DND-41 (cell line): ENCODE data around the gene RHBDD1.
A peak's percentile ranks its signal among the peaks of the same experiment; 100 is the strongest.

Experiments used
- ATAC-seq: fragments of 200-7000 bp; cut with Tn5 transposase; 3 replicates; pipeline ENCODE4 v1.9.1; 2021; ENCODE audit warnings: low read depth; ENCODE audit not compliant: insufficient read depth
- DNase-seq: peaks from one replicate; pipeline ENCODE4 v3.0.0-alpha.2; 2020
- H2AFZ ChIP-seq: 2 replicates; pipeline ENCODE4 v1.6.0; 2012; ENCODE audit warnings: low read depth, low read length
- H3K27ac ChIP-seq: 2 replicates; pipeline ENCODE4 v1.5.1; 2012; ENCODE audit warnings: low read length, inconsistent platforms
- H3K27me3 ChIP-seq: fragments of 200-600 bp; sonication (generic); 2 replicates; pipeline ENCODE4 v1.6.0; 2012; ENCODE audit warnings: low read length, mild to moderate bottlenecking, inconsistent platforms; ENCODE audit not compliant: insufficient read depth, poor library complexity
- H3K36me3 ChIP-seq: 2 replicates; pipeline ENCODE4 v1.5.1; 2012; ENCODE audit warnings: low read length, inconsistent platforms; ENCODE audit not compliant: insufficient read depth
- H3K4me1 ChIP-seq: 2 replicates; pipeline ENCODE4 v1.5.1; 2012; ENCODE audit warnings: mild to moderate bottlenecking, low read length; ENCODE audit not compliant: insufficient read depth
- H3K4me2 ChIP-seq: 2 replicates; pipeline ENCODE4 v1.6.0; 2012; ENCODE audit warnings: mild to moderate bottlenecking, moderate library complexity, low read length, inconsistent platforms; ENCODE audit not compliant: insufficient read depth
- H3K4me3 ChIP-seq, 2 experiments: fragments of 200-600 bp in 1 of 2; shearing (Covaris generic) in 1 of 2; 2 replicates each; pipeline ENCODE4 v1.5.1; 2012 to 2016; ENCODE audit warnings: inconsistent platforms in 2 of 2, low read length in 2 of 2, mild to moderate bottlenecking in 2 of 2, low read depth in 1 of 2, moderate library complexity in 1 of 2
- H3K79me2 ChIP-seq: 2 replicates; pipeline ENCODE4 v1.6.0; 2012; ENCODE audit warnings: low read length, inconsistent platforms; ENCODE audit not compliant: insufficient read depth
- H3K9ac ChIP-seq: 2 replicates; pipeline ENCODE4 v1.6.0; 2012; ENCODE audit warnings: low read depth, mild to moderate bottlenecking, inconsistent platforms, low read length, moderate library complexity
- H3K9me3 ChIP-seq: 2 replicates; pipeline ENCODE4 v1.5.1; 2012; ENCODE audit warnings: low read length, moderate library complexity, mild to moderate bottlenecking, inconsistent platforms; ENCODE audit not compliant: insufficient read depth, severe bottlenecking
- H4K20me1 ChIP-seq: 2 replicates; pipeline ENCODE4 v1.6.0; 2012; ENCODE audit warnings: low read length; ENCODE audit not compliant: insufficient read depth
- EZH2 ChIP-seq: IDR thresholded peaks from 3 replicates; pipeline ENCODE4 v1.6.1; 2012; ENCODE audit warnings: borderline replicate concordance, low read depth, mild to moderate bottlenecking, moderate library complexity, low read length, inconsistent platforms; ENCODE audit not compliant: severe bottlenecking
- TF ChIP-seq, protein P1 (sequence below): IDR thresholded peaks from 2 replicates; pipeline ENCODE4 v1.5.1; 2012; ENCODE audit warnings: borderline replicate concordance, low read length, moderate library complexity, mild to moderate bottlenecking; ENCODE audit not compliant: poor library complexity, severe bottlenecking; ENCODE audit errors: extremely low read depth

Gene RHBDD1

DNA sequence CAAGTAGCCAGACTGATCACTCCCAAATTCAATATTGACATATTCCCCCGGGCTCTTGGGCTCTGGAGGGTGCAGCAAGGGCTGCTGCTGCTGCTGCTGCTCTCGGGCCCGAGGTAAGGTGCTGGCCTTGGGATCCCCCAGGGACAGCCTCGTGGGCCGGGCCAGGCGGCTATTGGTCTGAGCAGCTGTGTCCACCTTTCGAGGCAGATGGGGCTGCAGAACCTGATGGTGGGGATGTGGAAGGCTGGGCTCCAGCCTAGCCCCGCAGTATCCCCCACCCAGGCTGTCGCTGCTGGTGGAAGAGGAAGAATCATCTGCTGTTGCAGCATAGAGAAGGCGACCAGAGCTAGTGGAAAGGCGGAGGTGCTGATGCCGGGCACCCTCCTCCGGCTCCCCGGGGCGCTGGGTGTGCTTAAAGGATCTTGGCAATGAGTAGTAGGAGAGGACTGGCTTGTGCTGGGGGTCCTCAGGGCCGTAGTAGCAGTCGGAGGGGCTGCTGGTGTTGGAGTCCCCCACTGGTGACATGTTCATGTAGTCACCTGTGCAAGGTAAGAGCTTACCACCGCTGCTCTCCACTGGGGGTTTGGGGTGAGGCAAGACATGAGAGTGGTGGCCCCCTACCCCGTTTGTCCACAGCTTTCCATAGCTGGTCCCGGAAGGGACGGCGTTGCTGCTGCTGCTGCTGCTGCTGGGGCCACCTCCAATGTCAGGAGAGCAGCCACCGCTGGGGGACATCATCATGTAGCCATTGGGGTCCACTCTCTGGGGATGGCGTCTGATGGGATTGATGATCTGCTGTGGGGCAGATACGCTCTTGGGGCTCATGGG is 39.6 kb upstream of the RHBDD1 start:
- no peak overlapping the region for H2AFZ ChIP-seq
- peak overlapping the region; percentile 57 for H3K4me2 ChIP-seq
- 0 out of 4 replicates have a peak overlapping the region, but pooled peaks of 1 of the 2 experiments have one; percentile 17 for H3K4me3 ChIP-seq
- H3K4me1 ChIP-seq, result peaks cover 77% of the 10 kb centered on the region
- no peak for TF ChIP-seq EZH2
- TF ChIP-seq, protein P1, sequence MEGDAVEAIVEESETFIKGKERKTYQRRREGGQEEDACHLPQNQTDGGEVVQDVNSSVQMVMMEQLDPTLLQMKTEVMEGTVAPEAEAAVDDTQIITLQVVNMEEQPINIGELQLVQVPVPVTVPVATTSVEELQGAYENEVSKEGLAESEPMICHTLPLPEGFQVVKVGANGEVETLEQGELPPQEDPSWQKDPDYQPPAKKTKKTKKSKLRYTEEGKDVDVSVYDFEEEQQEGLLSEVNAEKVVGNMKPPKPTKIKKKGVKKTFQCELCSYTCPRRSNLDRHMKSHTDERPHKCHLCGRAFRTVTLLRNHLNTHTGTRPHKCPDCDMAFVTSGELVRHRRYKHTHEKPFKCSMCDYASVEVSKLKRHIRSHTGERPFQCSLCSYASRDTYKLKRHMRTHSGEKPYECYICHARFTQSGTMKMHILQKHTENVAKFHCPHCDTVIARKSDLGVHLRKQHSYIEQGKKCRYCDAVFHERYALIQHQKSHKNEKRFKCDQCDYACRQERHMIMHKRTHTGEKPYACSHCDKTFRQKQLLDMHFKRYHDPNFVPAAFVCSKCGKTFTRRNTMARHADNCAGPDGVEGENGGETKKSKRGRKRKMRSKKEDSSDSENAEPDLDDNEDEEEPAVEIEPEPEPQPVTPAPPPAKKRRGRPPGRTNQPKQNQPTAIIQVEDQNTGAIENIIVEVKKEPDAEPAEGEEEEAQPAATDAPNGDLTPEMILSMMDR, result no peak
- H3K9me3 ChIP-seq, result no peaks in the 10 kb centered on the region
- 0 out of 2 replicates have a peak, but pooled peaks cover 9% of the 10 kb centered on the region for H4K20me1 ChIP-seq
- H3K27ac ChIP-seq, result no peak overlapping the region
- peaks cover 21% of the 10 kb centered on the region for H3K79me2 ChIP-seq
- no peak for DNase-seq
- no peak for ATAC-seq
- H3K27me3 ChIP-seq, result no peaks in the 10 kb centered on the region
- H3K36me3 ChIP-seq, result peaks cover 8% of the 10 kb centered on the region; the same call in 1 of the 2 replicates
- H3K9ac ChIP-seq, result peak overlapping the region; percentile 25; the same call in 1 of the 2 replicates

DNA sequence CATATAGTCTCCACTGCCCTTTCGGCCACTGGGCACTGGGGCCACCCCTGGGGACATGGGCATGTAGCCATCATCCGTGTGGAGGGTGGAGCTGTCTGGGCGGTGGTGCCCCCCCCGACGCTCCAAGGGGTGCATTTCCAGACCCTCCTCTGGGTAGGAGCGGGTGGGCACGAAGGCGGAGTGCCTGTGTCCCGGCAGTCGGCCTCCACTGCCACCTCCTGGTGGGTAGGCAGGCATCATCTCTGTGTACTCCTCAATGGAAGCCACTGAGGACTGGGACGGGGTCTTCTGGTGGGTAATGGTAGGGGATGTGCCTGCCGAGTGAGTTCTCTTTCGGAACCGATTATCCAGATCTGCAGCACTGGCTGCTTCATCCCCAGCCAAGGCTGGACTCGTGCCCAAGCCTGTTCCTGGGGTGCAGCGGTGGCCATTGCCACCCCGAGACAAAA is 39.0 kb upstream of the RHBDD1 start:
- Histone ChIP-seq H3K36me3 (peaks cover 8% of the 10 kb centered on the region; the same call in 1 of the 2 replicates), H3K9ac (no peak overlapping the region), H3K4me2 (peak overlapping the region; percentile 57), H2AFZ (no peak overlapping the region), H3K27ac (no peak overlapping the region), H3K27me3 (no peaks in the 10 kb centered on the region), H4K20me1 (0 out of 2 replicates have a peak, but pooled peaks cover 9% of the 10 kb centered on the region), H3K9me3 (no peaks in the 10 kb centered on the region), H3K79me2 (peaks cover 21% of the 10 kb centered on the region), H3K4me3 (0 out of 4 replicates have a peak overlapping the region, but pooled peaks of 1 of the 2 experiments have one; percentile 17), H3K4me1 (peaks cover 83% of the 10 kb centered on the region)
- DNase-seq, result peak; percentile 22
- TF ChIP-seq, protein P1, result peak; percentile 60
- TF ChIP-seq EZH2, result no peak
- no peak for ATAC-seq

DNA sequence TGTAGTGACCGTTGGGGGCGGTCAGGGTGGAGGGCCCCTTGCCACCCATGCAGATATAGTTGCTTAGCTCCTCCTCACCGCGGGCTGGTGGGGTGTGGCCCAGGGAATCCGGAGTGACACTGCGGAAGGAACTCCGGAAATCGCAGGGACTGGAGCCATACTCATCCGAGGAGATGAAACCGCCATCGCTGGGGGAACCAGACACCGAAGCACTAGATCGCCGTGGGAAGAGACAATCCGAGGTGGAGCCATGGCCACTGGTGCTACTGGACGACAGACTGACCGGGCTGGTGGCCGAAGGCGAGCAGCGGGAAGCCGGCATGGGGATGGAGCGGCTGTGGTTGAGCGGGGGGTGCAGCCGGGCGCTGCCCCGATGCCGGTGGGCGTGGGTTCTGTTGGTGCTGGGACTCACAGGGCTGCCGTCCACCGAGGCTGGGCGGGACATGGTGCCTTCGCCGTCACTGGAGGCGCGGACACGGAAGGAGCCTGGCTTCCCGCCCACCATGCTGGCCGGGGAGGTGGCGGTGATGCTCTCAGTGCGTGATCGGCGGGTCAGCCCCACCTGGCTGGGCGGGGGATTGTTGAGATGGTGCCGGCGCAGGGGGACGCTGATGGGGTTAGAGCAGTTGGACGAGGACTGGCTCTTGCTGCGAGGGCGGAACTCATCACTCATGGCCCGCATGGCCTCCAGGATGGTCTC is 38.4 kb upstream of the RHBDD1 start:
- H3K4me1 ChIP-seq, result peaks cover 86% of the 10 kb centered on the region
- H3K9me3 ChIP-seq, result no peaks in the 10 kb centered on the region
- H3K4me2 ChIP-seq, result peak overlapping the region; percentile 57; the same call in 1 of the 2 replicates
- H3K79me2 ChIP-seq, result peaks cover 21% of the 10 kb centered on the region
- H3K27me3 ChIP-seq, result no peaks in the 10 kb centered on the region
- H3K27ac ChIP-seq, result no peak overlapping the region
- H2AFZ ChIP-seq, result no peak overlapping the region
- H3K36me3 ChIP-seq, result peaks cover 8% of the 10 kb centered on the region; the same call in 1 of the 2 replicates
- no peak overlapping the region for H3K4me3 ChIP-seq
- no peak overlapping the region for H3K9ac ChIP-seq
- 0 out of 2 replicates have a peak, but pooled peaks cover 9% of the 10 kb centered on the region for H4K20me1 ChIP-seq
- DNase-seq (no peak), ATAC-seq (no peak)
- no peak for TF ChIP-seq EZH2
- TF ChIP-seq, protein P1, result no peak
